Measurements from ENCODE around the gene PNMA8B. TPM values are rescaled to one million over a fixed set of nuclear protein-coding genes. Genes with fewer than 3 reads are reported as not detected.

PNMA8B gene
- polyA plus RNA-seq, 1 of the 3 experiments (the other 2 are of a cell fraction), result 0.92 TPM

GRCh38 chr19:46517471-46517870, 21.8 kb upstream of the PNMA8B start (continued):
- TF ChIP-seq USF2 (IDR thresholded peaks at IDR 0.05; ENCODE audit: borderline replicate concordance, low read depth, low read length), result no peak
- no peak for TF ChIP-seq FOXM1 (IDR thresholded peaks at IDR 0.05; ENCODE audit: low read depth)
- TF ChIP-seq RFX5 (IDR thresholded peaks at IDR 0.05; ENCODE audit: low read length), result no peak

- Histone ChIP-seq H3K4me1 (ENCODE audit: control insufficient read depth in 1 of 2, insufficient read depth in 2 of 2, low read depth in 1 of 2, low read length in 1 of 2) (no peaks in the 10 kb centered on the region), H4K20me1 (ENCODE audit: insufficient read depth) (no peaks in the 10 kb centered on the region), H3K9ac (no peak overlapping the region), H3K27ac (ENCODE audit: low read depth in 2 of 2, low read length in 1 of 2) (no peak overlapping the region), H3K79me2 (ENCODE audit: insufficient read depth) (no peaks in the 10 kb centered on the region), H3K9me3 (no peaks in the 10 kb centered on the region), H3K9me2 (no peaks in the 10 kb centered on the region), H3K4me3 (ENCODE audit: low read depth in 2 of 2, low read length in 1 of 2) (no peak overlapping the region), H3K36me3 (replicated peaks in 1 of 2; ENCODE audit: control insufficient read depth in 1 of 2, insufficient read depth in 2 of 2, low read length in 1 of 2) (no peaks in the 10 kb centered on the region), H3K4me2 (no peak overlapping the region), H3K27me3 (ENCODE audit: insufficient read depth) (no peaks in the 10 kb centered on the region; the same call in 1 of the 2 replicates), H2AFZ (ENCODE audit: low read depth) (no peak overlapping the region), H3F3A (replicated peaks; ENCODE audit: insufficient read depth) (no peaks in the 10 kb centered on the region)
- peak; percentile 77 for DNase-seq
- ChIA-PET POLR2A (no interaction called here), CTCF (interaction anchor here (0.7 to 9.7 kb wide), 35 partner anchors 8 to 235 kb away, joined by 3 to 134 read pairs (median 5); partner anchors contain the start of gene PNMA8B)
- WGBS (ENCODE audit: low lambda C conversion rate), result 6% methylated on average over 6 of the region's 6 CpGs
- TF ChIP-seq ELF1 (IDR thresholded peaks at IDR 0.05) (no peak), EP300 (IDR thresholded peaks at IDR 0.05; ENCODE audit: borderline replicate concordance in 1 of 2, low read depth in 1 of 2, low read length in 1 of 2) (no peak), GATA2 (CRISPR knock-in tag; IDR thresholded peaks at IDR 0.05) (no peak), MAX (IDR thresholded peaks at IDR 0.05; ENCODE audit: low read depth) (no peak), TAF1 (IDR thresholded peaks at IDR 0.05; ENCODE audit: borderline replicate concordance, low read depth, low read length) (no peak), PBX3 (IDR thresholded peaks at IDR 0.05) (no peak), NRF1 (IDR thresholded peaks at IDR 0.05; ENCODE audit: low read depth, low read length) (no peak), ZBTB33 (IDR thresholded peaks at IDR 0.05; ENCODE audit: borderline replicate concordance, low read depth) (no peak), TEAD4 (IDR thresholded peaks at IDR 0.05; ENCODE audit: borderline replicate concordance, insufficient read depth) (no peak), SMC3 (IDR thresholded peaks at IDR 0.05; ENCODE audit: low read depth, low read length) (peak; percentile 40), RAD21 (IDR thresholded peaks at IDR 0.05; ENCODE audit: low read length) (peak; percentile 58), RXRA (IDR thresholded peaks at IDR 0.05; ENCODE audit: borderline replicate concordance, low read depth) (no peak), CTCF (IDR thresholded peaks at IDR 0.05) (peak; percentile 80), FOSL2 (IDR thresholded peaks at IDR 0.05; ENCODE audit: borderline replicate concordance, low read depth) (no peak), IRF3 (IDR thresholded peaks at IDR 0.05; ENCODE audit: low read depth, low read length) (no peak), USF1 (IDR thresholded peaks at IDR 0.05; ENCODE audit: borderline replicate concordance, low read depth) (no peak), GABPA (IDR thresholded peaks at IDR 0.05; ENCODE audit: low read depth) (no peak), MXI1 (IDR thresholded peaks at IDR 0.05; ENCODE audit: low read depth, low read length) (peak; percentile 30; the same call in 1 of the 2 replicates), RFX5 (IDR thresholded peaks at IDR 0.05; ENCODE audit: low read length) (no peak)
Observed at GRCh38 chr19:46515879-46516350, 20.2 kb upstream of the PNMA8B start.
